Hepatocyte (in vitro differentiated cells): ENCODE data around the gene EYS. TPM values are rescaled to one million over a fixed set of nuclear protein-coding genes. Genes with fewer than 3 reads are reported as not detected.

Experiments used
- DNase-seq: peaks from one replicate; pipeline ENCODE4 v3.0.0-alpha.2; 2016; ENCODE audit warnings: low spot score
- H2AFZ ChIP-seq: fragments of 200-600 bp; sonication (generic); 2 replicates; pipeline ENCODE4 v1.6.0; 2016; ENCODE audit warnings: antibody characterized with exemption, mild to moderate bottlenecking
- H3K27ac ChIP-seq: fragments of 200-600 bp; sonication (generic); 2 replicates; pipeline ENCODE4 v1.5.1; 2016; ENCODE audit warnings: mild to moderate bottlenecking
- H3K27me3 ChIP-seq: fragments of 200-600 bp; sonication (generic); 2 replicates; pipeline ENCODE4 v1.6.1; 2016
- H3K36me3 ChIP-seq: fragments of 200-600 bp; sonication (generic); replicated peaks from 2 replicates; pipeline ENCODE4 v1.5.1; 2016; ENCODE audit warnings: low read depth; ENCODE audit not compliant: insufficient read depth
- H3K4me1 ChIP-seq: fragments of 200-600 bp; sonication (generic); 2 replicates; pipeline ENCODE4 v1.5.1; 2016; ENCODE audit warnings: mild to moderate bottlenecking, moderate library complexity; ENCODE audit not compliant: insufficient read depth
- H3K4me2 ChIP-seq: fragments of 200-600 bp; sonication (generic); 2 replicates; pipeline ENCODE4 v1.6.0; 2016
- H3K4me3 ChIP-seq: fragments of 200-600 bp; sonication (generic); 2 replicates; pipeline ENCODE4 v1.5.1; 2016; ENCODE audit warnings: mild to moderate bottlenecking
- H3K79me2 ChIP-seq: fragments of 200-600 bp; sonication (generic); 2 replicates; pipeline ENCODE4 v1.6.0; 2017; ENCODE audit warnings: mild to moderate bottlenecking
- H3K9me2 ChIP-seq: fragments of 200-600 bp; sonication (generic); replicated peaks from 2 replicates; pipeline ENCODE4 v1.6.0; 2017; ENCODE audit warnings: mild to moderate bottlenecking; ENCODE audit not compliant: insufficient read depth
- H3K9me3 ChIP-seq: fragments of 200-600 bp; sonication (generic); 2 replicates; pipeline ENCODE4 v1.5.1; 2016; ENCODE audit warnings: low read depth, mild to moderate bottlenecking
- H4K20me1 ChIP-seq: fragments of 200-600 bp; sonication (generic); 2 replicates; pipeline ENCODE4 v1.6.0; 2016; ENCODE audit warnings: mild to moderate bottlenecking; ENCODE audit not compliant: insufficient read depth, poor library complexity, severe bottlenecking
- CTCF ChIP-seq: fragments of 200-600 bp; sonication (generic); IDR thresholded peaks from 2 replicates; pipeline ENCODE4 v1.5.1; 2016; ENCODE audit warnings: antibody characterized with exemption, mild to moderate bottlenecking; ENCODE audit not compliant: poor library complexity
- EZH2 ChIP-seq: fragments of 200-600 bp; sonication (generic); IDR thresholded peaks from 2 replicates; pipeline ENCODE4 v1.6.1; 2016; ENCODE audit warnings: antibody characterized with exemption, mild to moderate bottlenecking, borderline replicate concordance
- EZH2phosphoT487 ChIP-seq: fragments of 200-600 bp; sonication (generic); IDR thresholded peaks from one replicate; pipeline ENCODE4 v1.6.1; 2018; ENCODE audit warnings: antibody characterized with exemption, mild to moderate bottlenecking, low read depth, moderate library complexity; ENCODE audit not compliant: unreplicated experiment, severe bottlenecking
- WGBS: methylation state at CpG from one replicate; pipeline ENCODE4 v1.1.6; 2016; ENCODE audit warnings: low lambda C conversion rate; ENCODE audit errors: missing lambda C conversion rate; 5-methylcytosine and 5-hydroxymethylcytosine counted together
- polyA plus RNA-seq: library from polyadenylated mRNA; unstranded; fragments of >200 nt; fragmentation: Nextera tagmentation; extraction: Ambion mirVana; gene quantifications from 2 replicates; pipeline ENCODE4 v1.2.1, GENCODE V29; 2016
- total RNA-seq: library from RNA; depleted of rRNA; stranded (reverse); fragments of >200 nt; gene quantifications from 2 replicates; pipeline ENCODE4 v1.2.3, GENCODE V29; 2014

Gene EYS
- total and polyA plus RNA-seq, 2 experiments from 2014 or later, result 0.57 to 0.68 TPM

- TF ChIP-seq EZH2, result no peak
- H3K36me3 ChIP-seq, result no peaks in the 10 kb centered on the region
- H3K4me3 ChIP-seq, result no peak overlapping the region
- H3K9me2 ChIP-seq, result no peaks in the 10 kb centered on the region
- H4K20me1 ChIP-seq, result peaks cover 67% of the 10 kb centered on the region
- WGBS, result 89% methylated on average over 3 of the region's 3 CpGs
- peaks cover 98% of the 10 kb centered on the region for H3K79me2 ChIP-seq
- DNase-seq, result no peak
- no peak overlapping the region for H3K27ac ChIP-seq
- no peaks in the 10 kb centered on the region for H3K9me3 ChIP-seq
- H3K4me2 ChIP-seq, result peak overlapping the region; percentile 5
- no peaks in the 10 kb centered on the region for H3K27me3 ChIP-seq
- H2AFZ ChIP-seq, result no peak overlapping the region
- H3K4me1 ChIP-seq, result peaks cover 19% of the 10 kb centered on the region
These were observed 2032.4 kb downstream of the EYS start for GRCh38 chr6:63674635-63675034.

GRCh38 chr6:63673692-63674091, 2033.3 kb downstream of the EYS start:
- H3K4me3 ChIP-seq, result no peak overlapping the region

GRCh38 chr6:63672582-63673129, 2034.4 kb downstream of the EYS start:
- 97% methylated on average over 3 of the region's 3 CpGs for WGBS
- H3K4me1 ChIP-seq, result peaks cover 19% of the 10 kb centered on the region
- TF ChIP-seq EZH2phosphoT487, result no peak
- TF ChIP-seq CTCF, result no peak
- TF ChIP-seq EZH2, result no peak

More at GRCh38 chr6:63673692-63674091, 2033.3 kb downstream of the EYS start:
- Histone ChIP-seq H3K9me2 (no peaks in the 10 kb centered on the region), H2AFZ (no peak overlapping the region), H3K36me3 (no peaks in the 10 kb centered on the region), H3K4me1 (peaks cover 19% of the 10 kb centered on the region), H3K27me3 (no peaks in the 10 kb centered on the region), H3K79me2 (peaks cover 98% of the 10 kb centered on the region), H3K27ac (no peak overlapping the region), H4K20me1 (peaks cover 65% of the 10 kb centered on the region), H3K4me2 (no peak overlapping the region), H3K9me3 (no peaks in the 10 kb centered on the region)
- 89% methylated on average over 2 of the region's 2 CpGs for WGBS
- TF ChIP-seq EZH2phosphoT487 (no peak), EZH2 (no peak), CTCF (no peak)
- no peak for DNase-seq

GRCh38 chr6:63671098-63671754, 2035.8 kb downstream of the EYS start:
- peak overlapping the region; percentile 3 for H3K27ac ChIP-seq
- no peak overlapping the region for H2AFZ ChIP-seq
- peaks cover 10% of the 10 kb centered on the region for H3K4me1 ChIP-seq
- no peak for DNase-seq
- H3K79me2 ChIP-seq, result peaks cover 98% of the 10 kb centered on the region
- no peak overlapping the region for H3K4me2 ChIP-seq
- 52% methylated on average over 6 of the region's 6 CpGs for WGBS
- no peaks in the 10 kb centered on the region for H3K27me3 ChIP-seq
- no peaks in the 10 kb centered on the region for H3K36me3 ChIP-seq
- no peaks in the 10 kb centered on the region for H3K9me3 ChIP-seq
- peaks cover 72% of the 10 kb centered on the region for H4K20me1 ChIP-seq
- H3K9me2 ChIP-seq, result no peaks in the 10 kb centered on the region
- H3K4me3 ChIP-seq, result no peak overlapping the region
- TF ChIP-seq CTCF, result no peak
- no peak for TF ChIP-seq EZH2
- no peak for TF ChIP-seq EZH2phosphoT487

More at GRCh38 chr6:63672582-63673129, 2034.4 kb downstream of the EYS start:
- Histone ChIP-seq H3K79me2 (peaks cover 98% of the 10 kb centered on the region), H2AFZ (no peak overlapping the region), H3K9me2 (no peaks in the 10 kb centered on the region), H3K27ac (no peak overlapping the region), H3K4me3 (no peak overlapping the region), H3K36me3 (no peaks in the 10 kb centered on the region), H3K27me3 (no peaks in the 10 kb centered on the region), H3K4me2 (no peak overlapping the region), H3K9me3 (no peaks in the 10 kb centered on the region), H4K20me1 (peaks cover 70% of the 10 kb centered on the region)
- DNase-seq, result no peak
